ENCODE measurements around the gene CPED1. TPM values are rescaled to one million over a fixed set of nuclear protein-coding genes. Genes with fewer than 3 reads are reported as not detected.

Gene CPED1
- total RNA-seq, 4 donors from 2014 or later, result 1.9 to 4.4 (median 3.7) TPM

DNA sequence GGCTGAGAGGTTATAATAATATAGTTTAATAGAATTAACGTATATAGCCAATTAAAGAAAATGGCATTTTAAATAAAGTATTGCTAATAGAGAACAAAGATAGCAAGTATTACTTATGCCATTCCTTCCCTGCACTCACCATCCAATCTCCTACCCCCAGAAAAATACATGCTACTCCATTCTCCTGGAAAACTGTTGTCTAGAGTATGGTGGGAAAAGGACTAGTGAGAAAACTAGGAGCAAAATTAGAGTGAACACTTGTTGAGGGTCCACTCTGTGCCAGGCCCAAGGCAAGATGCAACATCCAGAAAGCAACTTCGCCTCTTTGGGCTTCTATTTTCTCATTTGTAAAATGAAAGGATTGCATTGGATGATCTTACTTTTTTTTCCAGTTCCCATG lies 149.1 kb downstream of the CPED1 start:
- TF ChIP-seq, protein P1, sequence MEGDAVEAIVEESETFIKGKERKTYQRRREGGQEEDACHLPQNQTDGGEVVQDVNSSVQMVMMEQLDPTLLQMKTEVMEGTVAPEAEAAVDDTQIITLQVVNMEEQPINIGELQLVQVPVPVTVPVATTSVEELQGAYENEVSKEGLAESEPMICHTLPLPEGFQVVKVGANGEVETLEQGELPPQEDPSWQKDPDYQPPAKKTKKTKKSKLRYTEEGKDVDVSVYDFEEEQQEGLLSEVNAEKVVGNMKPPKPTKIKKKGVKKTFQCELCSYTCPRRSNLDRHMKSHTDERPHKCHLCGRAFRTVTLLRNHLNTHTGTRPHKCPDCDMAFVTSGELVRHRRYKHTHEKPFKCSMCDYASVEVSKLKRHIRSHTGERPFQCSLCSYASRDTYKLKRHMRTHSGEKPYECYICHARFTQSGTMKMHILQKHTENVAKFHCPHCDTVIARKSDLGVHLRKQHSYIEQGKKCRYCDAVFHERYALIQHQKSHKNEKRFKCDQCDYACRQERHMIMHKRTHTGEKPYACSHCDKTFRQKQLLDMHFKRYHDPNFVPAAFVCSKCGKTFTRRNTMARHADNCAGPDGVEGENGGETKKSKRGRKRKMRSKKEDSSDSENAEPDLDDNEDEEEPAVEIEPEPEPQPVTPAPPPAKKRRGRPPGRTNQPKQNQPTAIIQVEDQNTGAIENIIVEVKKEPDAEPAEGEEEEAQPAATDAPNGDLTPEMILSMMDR (IDR thresholded peaks at IDR 0.05), result no peak
- TF ChIP-seq POLR2A (IDR thresholded peaks at IDR 0.05), result no peak
- WGBS, 2 donors, result 92 to 94% methylated on average over 2 of the region's 2 CpGs
- intact Hi-C loops (cut with DNase I; ENCODE audit: low total_unique reads), result loop anchor here (10.0 kb wide), 1 partner anchor 197 kb away; no protein-coding TSS in a partner anchor
- H3K4me3 ChIP-seq (ENCODE audit: low read depth, poor library complexity, severe bottlenecking), result no peak overlapping the region
- DNase-seq (ENCODE audit: low spot score in 2 of 2), result no peak

DNA sequence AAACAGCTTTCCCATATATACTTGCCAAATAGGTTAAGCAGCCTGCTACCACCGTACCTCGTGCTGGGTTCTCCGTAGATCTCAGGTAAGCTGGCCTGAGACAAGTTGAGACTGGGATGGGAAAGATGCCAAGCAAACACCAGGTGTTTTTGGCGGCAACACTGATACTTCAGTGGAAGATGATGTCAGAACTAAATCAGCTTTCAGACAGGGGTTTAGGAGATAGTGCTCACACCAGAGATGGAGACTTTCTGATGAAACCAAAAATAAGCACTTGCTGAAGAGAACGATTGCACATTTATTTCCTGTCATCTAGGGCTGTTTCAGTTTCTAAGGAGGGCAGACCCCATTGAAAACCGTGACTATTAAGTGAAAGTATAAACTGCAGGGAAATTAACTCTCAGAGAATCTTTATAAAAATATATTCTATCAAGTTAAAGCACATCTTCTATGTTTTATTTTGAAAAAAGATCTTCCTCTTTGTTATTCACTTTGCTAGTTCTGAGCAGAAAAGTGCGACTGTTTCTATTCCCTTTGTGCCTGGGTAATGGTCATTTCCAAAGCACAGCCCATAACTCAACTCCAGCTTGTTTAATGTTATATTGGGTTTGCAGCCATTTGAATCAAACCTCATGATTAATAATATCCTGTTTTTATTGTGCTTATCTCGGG lies 149.9 kb downstream of the CPED1 start:
- H3K4me3 ChIP-seq (ENCODE audit: low read depth, poor library complexity, severe bottlenecking), result no peak overlapping the region
- TF ChIP-seq, protein P1 (IDR thresholded peaks at IDR 0.05), result no peak
- no peak for TF ChIP-seq POLR2A (IDR thresholded peaks at IDR 0.05)
- intact Hi-C loops (cut with DNase I; ENCODE audit: low total_unique reads), result loop anchor here (10.0 kb wide), 1 partner anchor 196 kb away; no protein-coding TSS in a partner anchor
- WGBS, 2 donors, result 58 to 59% methylated on average over 8 of the region's 8 CpGs
- DNase-seq (ENCODE audit: low spot score in 2 of 2), result no peak

DNA sequence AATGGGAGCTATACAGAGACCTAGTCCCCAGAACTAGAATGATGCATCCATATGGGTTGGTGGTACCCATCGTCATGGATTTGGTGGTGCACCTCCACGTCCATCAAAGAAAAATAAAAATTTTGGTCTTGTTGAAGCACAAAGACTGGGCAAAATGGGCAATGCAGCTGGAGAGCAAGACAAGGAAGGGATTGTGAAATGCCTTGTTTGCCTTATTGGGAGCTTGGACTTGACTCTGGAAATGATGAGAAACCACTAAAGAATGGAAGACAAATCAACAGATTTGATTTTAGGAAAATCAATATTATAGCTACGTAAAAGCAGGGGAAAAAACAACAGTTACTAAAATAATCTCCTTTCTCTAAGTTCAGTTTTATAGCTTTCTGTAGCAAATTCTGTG lies 150.9 kb downstream of the CPED1 start:
- no peak for TF ChIP-seq POLR2A (IDR thresholded peaks at IDR 0.05)
- TF ChIP-seq, protein P1 (IDR thresholded peaks at IDR 0.05), result no peak
- 93% methylated on average over 3 of the region's 3 CpGs for WGBS, 2 donors
- H3K4me3 ChIP-seq (ENCODE audit: low read depth, poor library complexity, severe bottlenecking), result no peak overlapping the region
- intact Hi-C loops (cut with DNase I; ENCODE audit: low total_unique reads), result loop anchor here (10.0 kb wide), 1 partner anchor 195 kb away; no protein-coding TSS in a partner anchor
- DNase-seq (ENCODE audit: low spot score in 2 of 2), result no peak

DNA sequence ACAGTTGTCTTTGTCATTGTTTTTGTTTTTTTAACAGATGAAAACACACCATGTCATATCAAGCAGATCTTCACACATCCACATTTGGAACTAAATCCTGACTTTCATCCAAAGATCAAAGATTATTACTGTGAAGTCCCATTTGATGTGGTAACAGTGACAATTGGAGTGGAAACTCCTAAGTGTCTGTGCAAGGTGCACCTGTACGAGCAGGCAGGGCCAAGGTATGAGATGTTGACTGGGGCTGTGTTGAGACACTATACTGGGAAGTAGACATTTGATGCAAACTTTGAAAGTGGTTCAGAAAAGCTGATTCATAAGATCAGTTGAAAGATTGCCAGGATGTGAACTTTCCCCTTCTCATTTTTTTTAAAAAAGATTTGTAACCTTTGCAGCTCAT lies 152.3 kb downstream of the CPED1 start:
- no peak overlapping the region for H3K4me3 ChIP-seq (ENCODE audit: low read depth, poor library complexity, severe bottlenecking)
- 54 to 58% methylated on average over 1 of the region's 1 CpG for WGBS, 2 donors
- no peak for TF ChIP-seq POLR2A (IDR thresholded peaks at IDR 0.05)
- TF ChIP-seq, protein P1 (IDR thresholded peaks at IDR 0.05), result no peak
- DNase-seq (ENCODE audit: low spot score in 2 of 2), result no peak
- intact Hi-C loops (cut with DNase I; ENCODE audit: low total_unique reads), result no loop called here

DNA sequence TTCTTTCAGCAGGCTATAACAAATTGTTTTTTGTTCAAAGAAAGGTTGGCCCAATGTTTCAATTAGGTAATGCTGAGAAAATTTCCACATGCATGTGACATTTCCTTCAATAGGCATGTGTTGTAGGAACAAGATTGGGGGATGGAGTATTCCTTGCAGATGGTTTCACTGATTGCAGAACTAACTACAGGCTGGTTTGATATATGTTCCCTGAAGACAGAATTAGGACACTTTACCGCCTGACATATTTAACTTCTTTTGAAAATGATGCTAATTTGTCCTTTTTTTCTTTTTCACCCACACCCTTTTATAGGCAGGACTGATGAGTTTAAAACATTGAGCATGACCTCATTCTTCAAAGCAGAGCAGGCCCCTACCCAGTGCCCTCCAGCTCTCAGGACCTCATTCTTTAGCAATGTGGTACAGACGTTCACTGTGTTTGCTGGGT lies 163.3 kb downstream of the CPED1 start:
- TF ChIP-seq POLR2A (IDR thresholded peaks at IDR 0.05), result no peak
- TF ChIP-seq, protein P1 (IDR thresholded peaks at IDR 0.05), result no peak
- H3K4me3 ChIP-seq (ENCODE audit: low read depth, poor library complexity, severe bottlenecking), result no peak overlapping the region
- 42 to 58% methylated on average over 2 of the region's 2 CpGs for WGBS, 2 donors
- intact Hi-C loops (cut with DNase I; ENCODE audit: low total_unique reads), result no loop called here
- DNase-seq (ENCODE audit: low spot score in 2 of 2), result no peak
